Gastrocnemius medialis (tissue), 4 donors: ENCODE measurements around the gene KCNK2.

Experiments
- CTCF ChIP-seq, 5 experiments: fragments of 450-650 bp in 3 of 5; fragments of 200-600 bp in 2 of 5; sonication (generic) in 2 of 5; IDR thresholded peaks in 4 of 5; conservative IDR thresholded peaks in 1 of 5; 1 replicate in 4 of 5; 2 replicates in 1 of 5; pipeline ENCODE4 v1.5.1; 2016 to 2019; ENCODE audit warnings: antibody characterized with exemption in 5 of 5, mild to moderate bottlenecking in 3 of 5, moderate library complexity in 3 of 5
- POLR2A ChIP-seq, 2 donors: fragments of 450-650 bp; IDR thresholded peaks; one replicate each; pipeline ENCODE4 v1.6.1; 2017; ENCODE audit warnings: antibody characterized with exemption in 2 of 2, mild to moderate bottlenecking in 2 of 2, moderate library complexity in 2 of 2

GRCh38 chr1:215119056-215119455, 36.5 kb downstream of the KCNK2 start:
- TF ChIP-seq CTCF (IDR thresholded peaks at IDR 0.05 in 4 of 5, conservative IDR thresholded peaks at IDR 0.05 in 1 of 5) (no peak), POLR2A (IDR thresholded peaks at IDR 0.05) (no peak)
